ENCODE measurements around the gene ARFRP1. TPM values are rescaled to one million over a fixed set of nuclear protein-coding genes. Genes with fewer than 3 reads are reported as not detected.

ARFRP1 gene
- total RNA-seq, 1 experiment from 2014 or later: 119 TPM

- peaks cover 10% of the 10 kb centered on the region for H3K4me1 ChIP-seq
- intact Hi-C loops (cut with micrococcal nuclease; ENCODE audit: unreplicated experiment): no loop called here
- no peak overlapping the region for H3K4me3 ChIP-seq (ENCODE audit: low read depth, low read length)
- no peaks in the 10 kb centered on the region for H3K9me3 Mint-ChIP-seq (ENCODE audit: unreplicated experiment)
- no peaks in the 10 kb centered on the region for H3K27me3 ChIP-seq (replicated peaks; ENCODE audit: control insufficient read depth, insufficient read depth, low read length)
- no peak for DNase-seq
- no peak for TF ChIP-seq CTCF (IDR thresholded peaks at IDR 0.05; ENCODE audit: insufficient read depth in 1 of 2, low read depth in 1 of 2, low read length in 1 of 2, severe bottlenecking in 1 of 2, unreplicated experiment in 1 of 2)
- no peaks in the 10 kb centered on the region for H3K36me3 ChIP-seq (ENCODE audit: control insufficient read depth, insufficient read depth, low read length)
- no peaks in the 10 kb centered on the region for H3K4me1 Mint-ChIP-seq (ENCODE audit: low read depth, unreplicated experiment)
- POLR2A ChIA-PET: no interaction called here
- peaks cover 37% of the 10 kb centered on the region for H3K36me3 Mint-ChIP-seq (ENCODE audit: insufficient read depth, unreplicated experiment)
- no peak overlapping the region for H3K27ac Mint-ChIP-seq (ENCODE audit: unreplicated experiment)
- CTCF ChIA-PET: interaction anchor here (0.7 kb wide), 1 partner anchor 137 kb away, joined by 3 read pairs; no protein-coding TSS in a partner anchor
- BruUV-seq (replicated peaks): no TSS peak
- no peaks in the 10 kb centered on the region for H3K27me3 Mint-ChIP-seq (ENCODE audit: insufficient read depth, unreplicated experiment)
- H3K4me3 Mint-ChIP-seq (ENCODE audit: unreplicated experiment): no peak overlapping the region
- no peaks in the 10 kb centered on the region for H3K9me3 ChIP-seq
These were observed 28.9 kb downstream of the ARFRP1 start for GRCh38 chr20:63678667-63679465.

GRCh38 chr20:63678071-63678470 lies 29.7 kb downstream of the ARFRP1 start:
- no peaks in the 10 kb centered on the region for H3K9me3 Mint-ChIP-seq (ENCODE audit: unreplicated experiment)
- no peaks in the 10 kb centered on the region for H3K4me1 Mint-ChIP-seq (ENCODE audit: low read depth, unreplicated experiment)
- H3K27ac Mint-ChIP-seq (ENCODE audit: unreplicated experiment): no peak overlapping the region
- peaks cover 8% of the 10 kb centered on the region for H3K4me1 ChIP-seq
- H3K36me3 ChIP-seq (ENCODE audit: control insufficient read depth, insufficient read depth, low read length): no peaks in the 10 kb centered on the region
- H3K9me3 ChIP-seq: no peaks in the 10 kb centered on the region
- no peak for TF ChIP-seq CTCF (IDR thresholded peaks at IDR 0.05; ENCODE audit: insufficient read depth in 1 of 2, low read depth in 1 of 2, low read length in 1 of 2, severe bottlenecking in 1 of 2, unreplicated experiment in 1 of 2)
- no peak overlapping the region for H3K4me3 Mint-ChIP-seq (ENCODE audit: unreplicated experiment)
- no peaks in the 10 kb centered on the region for H3K27me3 ChIP-seq (replicated peaks; ENCODE audit: control insufficient read depth, insufficient read depth, low read length)
- ChIA-PET CTCF (no interaction called here), POLR2A (no interaction called here)
- intact Hi-C loops (cut with micrococcal nuclease; ENCODE audit: unreplicated experiment): no loop called here
- H3K36me3 Mint-ChIP-seq (ENCODE audit: insufficient read depth, unreplicated experiment): peaks cover 33% of the 10 kb centered on the region
- no peak overlapping the region for H3K4me3 ChIP-seq (ENCODE audit: low read depth, low read length)
- DNase-seq: no peak
- no peaks in the 10 kb centered on the region for H3K27me3 Mint-ChIP-seq (ENCODE audit: insufficient read depth, unreplicated experiment)
- BruUV-seq (replicated peaks): no TSS peak

- H3K36me3 ChIP-seq (ENCODE audit: control insufficient read depth, insufficient read depth, low read length): no peaks in the 10 kb centered on the region
- TF ChIP-seq CTCF (IDR thresholded peaks at IDR 0.05; ENCODE audit: insufficient read depth in 1 of 2, low read depth in 1 of 2, low read length in 1 of 2, severe bottlenecking in 1 of 2, unreplicated experiment in 1 of 2): no peak
- BruUV-seq (replicated peaks): no TSS peak
- no peaks in the 10 kb centered on the region for H3K4me1 Mint-ChIP-seq (ENCODE audit: low read depth, unreplicated experiment)
- H3K27me3 Mint-ChIP-seq (ENCODE audit: insufficient read depth, unreplicated experiment): no peaks in the 10 kb centered on the region
- ChIA-PET POLR2A (no interaction called here), CTCF (no interaction called here)
- H3K9me3 Mint-ChIP-seq (ENCODE audit: unreplicated experiment): no peaks in the 10 kb centered on the region
- H3K9me3 ChIP-seq: no peaks in the 10 kb centered on the region
- DNase-seq: no peak
- H3K27me3 ChIP-seq (replicated peaks; ENCODE audit: control insufficient read depth, insufficient read depth, low read length): no peaks in the 10 kb centered on the region
- peaks cover 16% of the 10 kb centered on the region for H3K36me3 Mint-ChIP-seq (ENCODE audit: insufficient read depth, unreplicated experiment)
- H3K4me3 Mint-ChIP-seq (ENCODE audit: unreplicated experiment): no peak overlapping the region
- intact Hi-C loops (cut with micrococcal nuclease; ENCODE audit: unreplicated experiment): no loop called here
- no peak overlapping the region for H3K4me3 ChIP-seq (ENCODE audit: low read depth, low read length)
- no peak overlapping the region for H3K27ac Mint-ChIP-seq (ENCODE audit: unreplicated experiment)
- H3K4me1 ChIP-seq: no peaks in the 10 kb centered on the region
These were observed 32.0 kb downstream of the ARFRP1 start for GRCh38 chr20:63675681-63676368.

Measured in Caco-2 (cell line).